Activated T-cell treated with anti-CD3 and anti-CD28 coated beads for 24 hours (primary cell): ENCODE data around the gene RELN.
"Not testable (repeated sequence)": the region's sequence is repeated elsewhere in the genome, so short reads cannot be mapped to it uniquely, and the experiment has no call there.

Experiments
- DNase-seq: peaks from one replicate; pipeline ENCODE4 v3.0.0-alpha.2; 2020; ENCODE audit warnings: low read depth

Gene RELN

DNA sequence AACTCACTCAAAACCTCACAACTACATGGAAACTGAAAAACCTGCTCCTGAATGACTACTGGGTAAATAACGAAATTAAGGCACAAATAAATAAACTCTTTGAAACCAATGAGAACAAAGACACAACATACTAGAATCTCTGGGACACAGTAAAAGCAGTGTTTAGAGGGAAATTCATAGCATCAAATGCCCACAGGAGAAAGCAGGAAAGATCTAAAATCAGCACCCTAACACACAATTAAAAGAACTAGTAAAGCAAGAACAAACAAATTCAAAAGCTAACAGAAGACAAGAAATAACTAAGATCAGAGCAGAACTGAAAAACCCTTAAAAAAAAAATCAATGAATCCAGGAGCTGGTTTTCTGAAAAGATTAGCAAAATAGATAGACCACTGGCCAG is 202.4 kb downstream of the RELN start:
- DNase-seq = not testable (repeated sequence)

DNA sequence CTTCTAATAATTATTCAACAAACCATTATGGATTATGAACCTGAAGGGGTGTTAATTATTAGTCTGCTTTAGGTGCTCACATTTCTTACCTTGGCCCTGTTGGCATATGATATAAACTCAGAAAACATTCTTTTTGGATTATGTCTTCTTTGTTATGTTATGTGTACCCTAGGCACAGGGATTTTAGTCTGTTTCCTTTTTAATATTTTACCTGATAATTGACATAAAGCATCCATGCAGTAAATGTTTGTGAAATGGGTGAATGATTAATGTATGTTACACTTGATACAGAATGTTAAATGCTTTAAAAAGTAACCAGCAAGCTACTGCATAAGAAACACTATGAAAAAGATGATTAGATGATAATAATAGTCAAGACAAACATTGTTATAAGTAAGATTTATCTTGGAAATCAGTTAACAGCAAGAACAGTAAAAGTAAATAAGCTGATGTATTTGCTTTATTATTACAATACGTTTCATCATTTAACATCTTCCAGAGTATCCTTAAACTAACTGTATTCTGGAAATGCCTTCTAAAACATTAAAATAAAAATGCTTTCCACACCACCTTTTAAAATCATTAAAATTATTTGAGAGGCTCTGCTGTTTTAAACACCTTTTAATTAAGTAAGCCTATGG is 204.7 kb downstream of the RELN start:
- no peak for DNase-seq

DNA sequence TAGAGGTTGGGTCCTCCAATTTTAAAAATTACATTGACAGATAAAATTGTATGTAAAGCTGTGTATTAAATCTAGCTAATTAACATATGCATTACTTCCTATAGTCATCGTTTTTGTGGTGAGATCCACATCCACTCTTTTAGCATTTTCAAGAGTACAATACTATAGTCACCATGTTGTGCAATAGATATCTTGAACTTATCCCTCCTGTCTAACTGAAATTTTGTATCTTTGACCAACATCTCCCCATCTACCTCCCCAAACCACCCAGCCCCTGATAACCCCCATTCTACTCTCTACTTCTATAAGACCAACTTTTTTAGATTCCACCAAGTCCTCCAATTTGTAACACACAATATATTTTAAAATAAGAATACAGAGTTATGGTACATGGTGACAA is 208.0 kb downstream of the RELN start:
- DNase-seq = no peak

- not testable (repeated sequence) for DNase-seq
These were observed 208.9 kb downstream of the RELN start for GRCh38 chr7:103780561-103780960.

DNA sequence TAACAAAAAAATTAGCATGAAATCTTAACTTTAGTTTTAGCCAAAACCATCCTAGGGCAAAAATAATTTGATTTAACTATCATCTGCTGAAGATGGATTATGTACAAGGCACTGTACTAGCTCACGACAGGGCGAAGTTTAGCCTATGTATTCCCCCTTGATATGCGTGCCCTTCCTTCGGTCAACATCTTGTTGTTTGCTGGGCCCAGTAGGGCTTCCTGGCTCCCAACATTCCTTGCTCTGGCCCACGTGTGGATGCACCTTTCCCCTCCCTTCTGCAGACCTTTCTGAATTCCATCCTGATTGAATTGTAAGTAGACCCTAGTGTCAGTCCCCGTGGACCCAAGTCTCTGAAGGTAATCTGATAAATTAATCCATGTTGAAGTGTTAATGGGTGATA is 212.0 kb downstream of the RELN start:
- no peak for DNase-seq

DNA sequence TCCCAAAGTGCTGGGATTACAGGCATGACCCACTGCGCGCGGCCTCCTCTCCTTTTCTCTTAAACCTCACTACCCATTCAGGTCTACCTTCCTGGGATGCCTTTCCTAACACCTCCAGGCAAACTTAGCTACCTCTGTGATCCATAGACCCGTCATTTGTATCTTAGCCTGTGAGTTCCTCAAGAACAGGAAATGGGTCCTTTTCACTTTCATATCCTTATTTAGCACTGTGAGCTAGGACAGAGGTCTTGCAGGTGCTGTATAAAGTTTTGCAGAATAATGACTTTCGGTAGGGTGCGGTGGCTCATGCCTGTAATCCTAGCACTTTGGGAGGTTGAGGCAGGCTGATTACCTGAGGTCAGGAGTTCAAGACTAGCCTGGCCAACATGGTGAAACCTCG is 215.7 kb downstream of the RELN start:
- no peak for DNase-seq

DNA sequence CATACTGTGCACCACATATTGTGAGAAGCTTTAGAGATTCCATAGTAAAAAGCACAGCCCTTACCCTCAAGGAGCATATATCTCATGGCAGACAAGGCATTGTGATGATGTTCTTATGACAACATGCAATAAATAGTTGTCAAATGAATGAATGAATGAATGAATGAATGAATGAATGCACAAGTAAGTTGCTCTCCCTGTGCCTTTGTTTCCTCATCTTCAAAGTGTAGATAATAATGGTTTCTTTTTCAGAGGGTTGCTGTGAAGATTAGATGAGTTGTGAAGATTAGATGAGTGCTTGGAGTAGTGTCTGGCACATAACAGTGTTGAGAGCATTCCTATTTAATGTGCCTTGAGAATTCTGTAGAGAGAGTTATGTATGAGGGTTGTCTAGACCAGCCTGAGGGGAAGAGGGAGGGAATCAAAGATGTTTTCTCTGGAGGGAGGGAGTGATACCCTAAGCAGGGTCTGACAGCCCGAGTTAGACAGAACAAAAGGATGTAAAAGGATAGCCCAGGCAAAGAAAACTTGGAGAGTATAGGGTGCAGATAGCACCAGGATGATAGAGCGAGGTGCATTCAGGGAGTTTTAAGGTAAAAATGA is 217.2 kb downstream of the RELN start:
- no peak for DNase-seq

GRCh38 chr7:103771294-103771693 is 218.2 kb downstream of the RELN start:
- no peak for DNase-seq

- DNase-seq = no peak
These were observed 222.8 kb downstream of the RELN start for GRCh38 chr7:103766660-103767059.

- no peak for DNase-seq
These were observed 223.6 kb downstream of the RELN start for GRCh38 chr7:103765901-103766300.

GRCh38 chr7:103764901-103765300 is 224.6 kb downstream of the RELN start:
- no peak for DNase-seq

DNA sequence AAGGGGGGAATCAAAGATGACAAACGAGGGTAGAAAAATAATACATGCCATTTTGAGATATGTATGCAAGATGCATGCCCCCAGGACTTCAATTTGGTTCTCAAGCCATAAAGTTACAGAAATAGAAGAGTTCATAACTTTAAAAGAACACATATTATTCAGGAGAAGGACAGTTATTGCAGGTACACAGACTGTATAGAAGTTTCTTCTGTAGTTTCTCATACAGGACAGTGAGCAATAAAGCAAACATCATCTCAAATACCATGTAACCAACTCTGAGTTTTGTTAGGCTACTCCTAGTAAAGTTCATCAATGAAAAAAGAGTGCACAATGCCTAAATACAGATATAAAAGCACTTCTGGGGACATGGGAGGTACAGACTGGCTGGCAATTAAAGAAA is 226.6 kb downstream of the RELN start:
- DNase-seq = no peak

DNA sequence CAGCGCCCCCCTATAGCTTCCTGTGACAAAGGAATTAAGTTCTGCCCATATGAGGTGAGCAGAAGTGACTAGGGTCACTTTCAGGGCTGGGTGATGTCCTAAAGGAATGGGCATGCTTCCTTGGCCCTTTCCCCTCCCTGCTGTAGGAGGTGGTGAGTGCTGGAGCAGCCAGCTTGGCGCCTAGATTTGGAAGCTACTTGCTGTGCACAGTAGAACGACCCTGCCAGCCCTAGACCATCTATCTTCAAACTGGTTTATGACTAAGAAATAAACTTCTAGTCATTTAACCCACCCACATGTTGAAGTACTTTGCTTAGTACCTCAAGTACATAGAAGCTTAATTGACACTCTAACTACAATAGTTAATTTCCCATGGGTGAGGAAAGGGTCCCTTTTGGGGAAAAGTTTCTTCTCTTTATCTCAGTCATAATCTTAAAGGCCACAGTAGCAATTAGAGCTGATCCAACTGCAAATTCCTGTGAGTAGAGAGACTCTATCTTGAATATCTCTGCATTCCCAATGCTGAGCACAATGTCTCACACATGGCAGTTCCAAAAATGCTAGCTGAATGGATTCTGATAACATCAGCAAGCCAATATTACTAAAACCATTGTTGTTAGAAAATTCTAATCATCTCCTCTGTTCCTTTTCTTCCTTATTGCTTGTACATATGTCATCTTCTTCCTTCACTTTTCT is 227.2 kb downstream of the RELN start:
- DNase-seq = no peak

DNA sequence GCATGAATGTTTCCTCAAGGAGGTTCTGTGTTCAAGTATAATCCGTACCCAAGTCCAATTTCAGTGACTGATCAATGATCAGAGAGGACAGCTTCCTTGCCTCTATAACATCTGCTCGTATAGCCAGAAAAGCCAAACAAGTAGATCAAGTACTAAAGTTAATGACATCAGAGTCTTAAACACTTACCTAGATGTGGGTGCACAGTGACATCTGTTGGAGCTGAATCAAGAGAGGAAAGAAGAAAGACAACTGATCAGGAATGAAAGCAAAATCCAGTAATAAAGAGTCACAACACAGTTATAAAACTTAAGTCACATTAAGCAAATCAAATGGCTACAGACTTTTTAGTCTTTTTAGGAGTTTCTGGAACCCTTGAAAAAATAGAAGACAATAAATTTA is 236.5 kb downstream of the RELN start:
- DNase-seq = no peak

DNA sequence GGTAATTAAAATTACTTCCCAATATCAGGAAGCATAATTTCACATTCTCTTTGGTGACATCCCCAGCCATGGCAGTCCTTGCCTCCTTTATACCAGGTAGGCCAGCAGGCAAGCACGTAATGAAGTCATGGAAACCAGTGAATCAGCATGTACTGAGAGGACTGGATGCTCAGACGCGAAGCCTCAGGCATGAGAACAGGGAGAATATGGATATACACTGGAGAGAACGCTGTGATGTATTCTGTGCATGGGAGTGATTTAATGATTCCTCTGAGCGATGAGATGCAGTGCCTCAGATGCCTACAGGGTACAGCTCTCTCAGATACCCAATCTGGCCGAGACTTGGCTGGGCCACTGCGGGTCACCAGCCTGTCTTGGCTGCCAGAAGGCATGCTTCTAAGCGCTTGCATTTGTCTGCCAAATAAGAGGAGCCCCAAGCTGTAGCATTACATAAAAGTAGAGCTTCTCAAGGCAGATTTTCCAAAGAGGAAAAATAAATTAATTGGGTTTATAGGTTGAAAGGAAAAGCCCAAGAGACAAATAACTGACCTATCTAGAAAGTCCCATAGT is 238.1 kb downstream of the RELN start:
- DNase-seq = no peak

GRCh38 chr7:103748680-103749079 is 240.8 kb downstream of the RELN start:
- no peak for DNase-seq

- DNase-seq = no peak
These were observed 254.1 kb downstream of the RELN start for GRCh38 chr7:103735377-103735776.

GRCh38 chr7:103731169-103731568 is 258.3 kb downstream of the RELN start:
- DNase-seq = no peak

DNA sequence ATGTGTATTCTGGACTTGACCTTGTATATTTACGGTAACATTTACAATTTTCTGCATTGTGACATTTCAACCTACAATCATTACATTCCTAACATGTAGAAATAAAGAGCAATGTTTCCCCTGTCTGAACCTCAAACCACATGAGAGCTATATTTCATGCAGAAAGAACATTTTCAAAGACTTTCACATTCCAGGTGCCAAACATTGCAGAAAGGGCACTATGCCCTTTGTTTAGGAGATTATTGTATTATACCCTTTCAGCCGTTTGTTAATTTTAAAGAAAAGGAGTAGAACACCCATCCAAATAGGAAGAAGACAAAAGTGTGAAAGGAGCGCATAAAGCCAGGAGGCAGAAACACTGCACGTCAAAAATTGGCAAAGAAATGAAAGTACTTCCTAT is 260.4 kb downstream of the RELN start:
- no peak for DNase-seq

DNA sequence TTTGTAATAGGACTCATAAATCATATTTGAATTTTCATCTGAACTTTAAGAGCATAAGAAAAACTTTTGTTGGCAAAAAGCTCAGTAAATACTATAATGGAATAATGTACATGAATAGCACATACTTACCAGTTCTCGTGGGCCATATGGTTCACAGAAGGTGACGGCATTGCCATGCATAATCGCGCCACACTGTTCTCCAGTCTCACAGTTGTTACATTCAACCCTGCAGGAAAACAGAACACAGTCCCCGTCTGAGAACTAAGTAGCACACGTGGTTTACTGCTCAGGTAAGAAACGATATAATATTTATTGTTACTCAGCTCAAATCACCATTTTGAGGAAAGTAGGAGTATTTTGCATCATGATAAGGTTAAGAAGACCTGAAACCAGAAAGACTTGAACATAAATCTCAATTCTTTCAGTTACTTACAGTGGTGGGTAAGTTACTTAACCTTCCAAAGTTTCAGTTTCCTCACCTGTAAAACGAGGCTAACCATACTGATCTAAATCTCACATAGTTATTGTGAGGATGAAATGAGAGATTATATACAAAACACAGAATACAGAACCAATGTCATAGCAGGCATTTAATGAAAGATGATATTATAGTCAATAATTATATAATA is 261.4 kb downstream of the RELN start:
- no peak for DNase-seq

GRCh38 chr7:103719070-103719469 is 270.4 kb downstream of the RELN start:
- DNase-seq = no peak

- no peak for DNase-seq
These were observed 270.9 kb downstream of the RELN start for GRCh38 chr7:103718482-103719061.
